IMR-90 (cell line): ENCODE results near the gene SH2D5. TPM values are rescaled to one million over a fixed set of nuclear protein-coding genes. Genes with fewer than 3 reads are reported as not detected.
A peak's percentile ranks its signal among the peaks of the same experiment; 100 is the strongest.

Experiments
- ATAC-seq: fragments of 200-7000 bp; cut with Tn5 transposase; 2 replicates; pipeline ENCODE4 v1.9.1; 2020; ENCODE audit warnings: low read depth, mild to moderate bottlenecking, moderate library complexity
- BruUV-seq: library from RNA; stranded (reverse); fragments of 400-500 nt; replicated peaks from 2 replicates; lab custom pipeline; 2021; lab: Mats Ljungman, UMichigan
- CTCF ChIA-PET: fragments of 300-600 bp; formaldehyde crosslinking; extraction: SDS; loops from one replicate; lab custom pipeline; 2021; ENCODE audit warnings: antibody characterized with exemption; lab: Yijun Ruan, JAX
- POLR2A ChIA-PET: fragments of 300-600 bp; sonication (Branson Sonifier 250); formaldehyde crosslinking; loops from one replicate; lab custom pipeline; 2022; ENCODE audit warnings: antibody characterized with exemption; ENCODE audit not compliant: unreplicated experiment; lab: Charles Lee
- DNase-seq: peaks from one replicate; pipeline ENCODE4 v3.0.0; 2013
- H2AFZ ChIP-seq: replicated peaks from 2 replicates; pipeline ENCODE3; 2013; ENCODE audit warnings: low read length, mild to moderate bottlenecking; ENCODE audit not compliant: poor library complexity
- H2AK5ac ChIP-seq: 2 replicates; pipeline ENCODE4 v1.6.1; 2013; ENCODE audit warnings: low read depth, low read length, inconsistent platforms
- H2AK9ac ChIP-seq: replicated peaks from 2 replicates; pipeline ENCODE3; 2013; ENCODE audit warnings: mild to moderate bottlenecking, low read depth, low read length, moderate library complexity; ENCODE audit not compliant: poor library complexity
- H2BK120ac ChIP-seq: 2 replicates; pipeline ENCODE4 v1.6.1; 2013; ENCODE audit warnings: low read depth, low read length, inconsistent platforms
- H2BK15ac ChIP-seq: 3 replicates; pipeline ENCODE4 v1.6.1; 2013; ENCODE audit warnings: low read depth, low read length, inconsistent platforms
- H2BK20ac ChIP-seq: 2 replicates; pipeline ENCODE4 v1.6.1; 2013; ENCODE audit warnings: low read depth, mild to moderate bottlenecking, inconsistent platforms, low read length, moderate library complexity
- H2BK5ac ChIP-seq: 2 replicates; pipeline ENCODE4 v1.6.1; 2013; ENCODE audit warnings: mild to moderate bottlenecking, low read depth, low read length, inconsistent platforms; ENCODE audit not compliant: poor library complexity, severe bottlenecking
- H3K14ac ChIP-seq: replicated peaks from 2 replicates; pipeline ENCODE4 v1.6.1; 2013; ENCODE audit warnings: low read depth, low read length, inconsistent platforms
- H3K18ac ChIP-seq: 2 replicates; pipeline ENCODE4 v1.6.1; 2013; ENCODE audit warnings: low read depth, low read length, control low read depth
- H3K23ac ChIP-seq: 2 replicates; pipeline ENCODE4 v1.6.1; 2013; ENCODE audit warnings: low read depth, low read length, inconsistent platforms
- H3K27ac ChIP-seq: 2 replicates; pipeline ENCODE4 v1.5.1; 2013; ENCODE audit warnings: mild to moderate bottlenecking, control low read depth, low read length; ENCODE audit not compliant: insufficient read depth
- H3K27me3 ChIP-seq: 2 replicates; pipeline ENCODE4 v1.6.1; 2013; ENCODE audit warnings: low read length; ENCODE audit not compliant: control insufficient read depth, insufficient read depth
- H3K36me3 ChIP-seq: 2 replicates; pipeline ENCODE4 v1.6.1; 2013; ENCODE audit warnings: low read length, mixed read lengths; ENCODE audit not compliant: control insufficient read depth, insufficient read depth
- H3K4ac ChIP-seq: 2 replicates; pipeline ENCODE4 v1.6.1; 2013; ENCODE audit warnings: low read depth, low read length, inconsistent platforms
- H3K4me1 ChIP-seq: 2 replicates; pipeline ENCODE4 v1.6.1; 2013; ENCODE audit warnings: low read length, mixed read lengths; ENCODE audit not compliant: control insufficient read depth, insufficient read depth
- H3K4me2 ChIP-seq: 2 replicates; pipeline ENCODE4 v1.6.1; 2013; ENCODE audit warnings: low read depth, mild to moderate bottlenecking, control low read depth, low read length, moderate library complexity
- H3K4me3 ChIP-seq: 2 replicates; pipeline ENCODE4 v1.5.1; 2013; ENCODE audit warnings: low read depth, mild to moderate bottlenecking, control low read depth, low read length, moderate library complexity; ENCODE audit not compliant: insufficient read depth
- H3K56ac ChIP-seq: 2 replicates; pipeline ENCODE4 v1.6.1; 2013; ENCODE audit warnings: low read length, inconsistent platforms; ENCODE audit not compliant: insufficient read depth; ENCODE audit errors: extremely low read depth
- H3K79me1 ChIP-seq, 2 experiments: 2 replicates each; pipeline ENCODE4 v1.6.1; 2013; ENCODE audit warnings: low read length in 2 of 2, inconsistent platforms in 1 of 2, low read depth in 1 of 2
- H3K9ac ChIP-seq: 2 replicates; pipeline ENCODE4 v1.6.1; 2013; ENCODE audit warnings: low read depth, low read length, control low read depth
- H3K9me1 ChIP-seq: 2 replicates; pipeline ENCODE4 v1.6.1; 2013; ENCODE audit warnings: low read length, inconsistent platforms; ENCODE audit not compliant: insufficient read depth
- H3K9me3 ChIP-seq: 2 replicates; pipeline ENCODE4 v1.6.1; 2013; ENCODE audit warnings: low read length; ENCODE audit not compliant: control insufficient read depth, insufficient read depth
- H4K20me1 ChIP-seq: 2 replicates; pipeline ENCODE4 v1.6.1; 2013; ENCODE audit warnings: low read length, inconsistent platforms; ENCODE audit not compliant: insufficient read depth
- H4K5ac ChIP-seq: 2 replicates; pipeline ENCODE4 v1.6.1; 2013; ENCODE audit warnings: mild to moderate bottlenecking, low read depth, low read length, control low read depth
- H4K8ac ChIP-seq, 2 experiments: 2 replicates each; pipeline ENCODE4 v1.6.1; 2013; ENCODE audit warnings: low read depth in 2 of 2, low read length in 2 of 2, control low read depth in 1 of 2, inconsistent platforms in 1 of 2
- H4K91ac ChIP-seq: 2 replicates; pipeline ENCODE4 v1.6.1; 2013; ENCODE audit warnings: low read depth, low read length, inconsistent platforms; ENCODE audit not compliant: insufficient read depth
- CEBPB ChIP-seq: IDR thresholded peaks from 2 replicates; pipeline ENCODE4 v1.6.1; 2012; ENCODE audit warnings: low read depth, low read length, improper control_type of control experiment
- POLR2A ChIP-seq: IDR thresholded peaks from 2 replicates; pipeline ENCODE4 v1.6.1; 2012; ENCODE audit warnings: mild to moderate bottlenecking, low read depth, low read length
- RCOR1 ChIP-seq: IDR thresholded peaks from 2 replicates; pipeline ENCODE4 v1.6.1; 2012; ENCODE audit warnings: mild to moderate bottlenecking, low read length, improper control_type of control experiment; ENCODE audit not compliant: insufficient replicate concordance
- USF2 ChIP-seq: fragments of 150-350 bp; IDR thresholded peaks from 2 replicates; pipeline ENCODE4 v1.6.1; 2017; ENCODE audit warnings: mild to moderate bottlenecking, antibody characterized with exemption, low read length, low read depth
- WGBS, 2 experiments: methylation state at CpG; one replicate each; pipeline versions ENCODE4 v1.1.5 to v1.1.7; 2013; ENCODE audit warnings: missing lambda C conversion rate in 2 of 2; ENCODE audit not compliant: insufficient read length in 1 of 2; ENCODE audit errors: extremely low coverage in 2 of 2; 5-methylcytosine and 5-hydroxymethylcytosine counted together
- dilution Hi-C: fragments of 300-500 bp; cut with HindIII; formaldehyde crosslinking; loops from one replicate; pipeline ENCODE4 v1.14.3; 2018; ENCODE audit warnings: low sequenced_read_pairs; ENCODE audit not compliant: unreplicated experiment
- in situ Hi-C: fragments of 300-500 bp; cut with MboI; formaldehyde crosslinking; loops from 3 replicates; pipeline ENCODE4 v1.14.3; 2019; ENCODE audit warnings: low sequenced_read_pairs, inconsistent platforms, mixed read lengths
- intact Hi-C: fragments of 100-400 bp; cut with micrococcal nuclease; formaldehyde crosslinking; loops from 2 replicates; pipeline ENCODE4 v1.10.0; 2022
- polyA plus RNA-seq, 3 experiments: library from polyadenylated mRNA; depleted of rRNA; stranded (reverse); fragments of >200 nt; gene quantifications; 2 replicates each; pipeline ENCODE4 v1.2.3, GENCODE V29; 2012; ENCODE audit warnings: low replicate concordance in 1 of 3
- total RNA-seq: library from RNA; depleted of rRNA; stranded (reverse); fragments of >200 nt; gene quantifications from 2 replicates; pipeline ENCODE4 v1.2.3, GENCODE V29; 2012

Gene SH2D5
- total and polyA plus RNA-seq, 2 of the 4 experiments (the other 2 are of a cell fraction): 7.2 to 14.4 TPM

- Histone ChIP-seq H3K4me2 (no peak overlapping the region), H3K4me1 (peaks cover 4% of the 10 kb centered on the region), H3K23ac (no peak overlapping the region), H3K27me3 (no peaks in the 10 kb centered on the region), H4K8ac (no peak overlapping the region), H3K79me1 (peaks cover 0 to 10% of the 10 kb centered on the region in 2 experiments; a peak in 2 of 4 replicates), H3K4ac (no peak overlapping the region), H3K18ac (no peak overlapping the region), H2AFZ (no peak overlapping the region), H3K9me3 (no peaks in the 10 kb centered on the region), H3K27ac (no peak overlapping the region), H2AK5ac (no peak overlapping the region), H2BK5ac (no peak overlapping the region), H3K14ac (no peak overlapping the region), H2BK120ac (no peak overlapping the region), H3K9ac (no peak overlapping the region), H4K5ac (no peak overlapping the region), H3K9me1 (peaks cover 6% of the 10 kb centered on the region), H4K91ac (no peak overlapping the region), H3K36me3 (no peaks in the 10 kb centered on the region), H3K56ac (no peak overlapping the region), H2BK15ac (0 out of 3 replicates have a peak overlapping the region, but pooled peaks have one; percentile 13), H2AK9ac (no peak overlapping the region), H3K4me3 (no peak overlapping the region), H4K20me1 (no peaks in the 10 kb centered on the region; the same call in 1 of the 2 replicates), H2BK20ac (no peak overlapping the region)
- DNase-seq (no peak), ATAC-seq (no peak)
- POLR2A ChIA-PET: no interaction called here
- in situ Hi-C loops (no loop called here), dilution Hi-C loops (no loop called here), intact Hi-C loops (no loop called here)
- 100% methylated on average over 2 of the region's 4 CpGs for WGBS, 2 experiments
- BruUV-seq: no TSS peak
- CTCF ChIA-PET: no interaction called here
- TF ChIP-seq POLR2A: no peak
- TF ChIP-seq CEBPB: no peak
- no peak for TF ChIP-seq RCOR1
- TF ChIP-seq USF2: no peak
Measured at GRCh38 chr1:20703124-20703756, 29.3 kb downstream of the SH2D5 start.
